Diencephalon (tissue), 1 donor: ENCODE measurements around the gene GLIS2. TPM values are rescaled to one million over a fixed set of nuclear protein-coding genes. Genes with fewer than 3 reads are reported as not detected.

Source experiments
- total RNA-seq: library from RNA; depleted of rRNA; stranded (reverse); fragments of >200 nt; gene quantifications from one replicate; pipeline ENCODE4 v1.2.3, GENCODE V29; 2014

Gene GLIS2
- 5.8 TPM for total RNA-seq

DNA sequence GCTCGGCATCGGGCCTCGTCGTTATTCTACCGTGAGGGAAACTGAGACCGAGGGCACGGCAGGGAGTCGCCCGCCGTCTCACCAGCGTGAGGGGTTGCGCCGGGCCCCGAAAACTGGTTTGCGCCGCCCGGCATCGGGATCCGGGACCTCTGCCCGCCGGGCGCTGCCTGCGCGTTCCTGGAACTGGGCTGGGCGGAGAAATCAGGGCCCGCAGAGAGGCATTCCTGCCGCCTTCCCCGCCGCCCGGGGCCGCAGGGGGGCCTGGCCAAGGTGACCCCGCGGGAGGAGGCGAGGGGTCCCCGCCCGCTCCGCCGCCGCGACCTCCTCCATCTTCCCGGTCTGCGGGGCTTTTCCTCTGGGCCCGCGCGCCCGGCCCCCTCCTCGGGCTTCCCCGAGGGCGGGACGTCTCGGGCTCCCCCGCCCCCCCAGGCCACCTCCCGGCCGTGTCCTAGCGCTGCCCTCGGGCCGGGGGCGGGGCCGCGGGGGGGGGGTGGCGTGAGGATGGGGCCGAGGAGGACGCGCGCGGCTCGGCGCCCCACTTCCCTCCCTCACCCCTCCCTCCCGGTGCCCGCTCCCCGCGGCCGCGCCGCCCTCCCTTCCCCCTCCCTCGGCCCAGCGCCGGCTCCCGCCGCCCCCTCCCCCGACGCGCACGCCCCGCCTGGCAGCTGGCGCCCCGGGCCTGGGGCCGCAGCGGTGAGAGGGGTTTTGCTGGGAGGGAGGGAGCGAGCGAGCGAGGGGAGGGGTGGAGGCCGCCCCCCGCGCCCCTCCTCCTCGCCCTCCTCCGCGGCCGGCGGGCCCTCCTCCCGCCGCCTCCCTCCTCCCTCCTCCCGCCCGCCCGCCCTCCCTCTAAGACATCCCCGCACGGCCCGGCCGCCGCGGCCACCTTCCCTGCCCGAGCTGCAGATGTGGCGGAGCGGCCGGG, at the start of gene GLIS2:
Gene GLIS2, plus strand, starts transcription at position 882 of the 922 bp plus-strand sequence. CDS start 16,214 bp downstream, outside the sequence.

DNA sequence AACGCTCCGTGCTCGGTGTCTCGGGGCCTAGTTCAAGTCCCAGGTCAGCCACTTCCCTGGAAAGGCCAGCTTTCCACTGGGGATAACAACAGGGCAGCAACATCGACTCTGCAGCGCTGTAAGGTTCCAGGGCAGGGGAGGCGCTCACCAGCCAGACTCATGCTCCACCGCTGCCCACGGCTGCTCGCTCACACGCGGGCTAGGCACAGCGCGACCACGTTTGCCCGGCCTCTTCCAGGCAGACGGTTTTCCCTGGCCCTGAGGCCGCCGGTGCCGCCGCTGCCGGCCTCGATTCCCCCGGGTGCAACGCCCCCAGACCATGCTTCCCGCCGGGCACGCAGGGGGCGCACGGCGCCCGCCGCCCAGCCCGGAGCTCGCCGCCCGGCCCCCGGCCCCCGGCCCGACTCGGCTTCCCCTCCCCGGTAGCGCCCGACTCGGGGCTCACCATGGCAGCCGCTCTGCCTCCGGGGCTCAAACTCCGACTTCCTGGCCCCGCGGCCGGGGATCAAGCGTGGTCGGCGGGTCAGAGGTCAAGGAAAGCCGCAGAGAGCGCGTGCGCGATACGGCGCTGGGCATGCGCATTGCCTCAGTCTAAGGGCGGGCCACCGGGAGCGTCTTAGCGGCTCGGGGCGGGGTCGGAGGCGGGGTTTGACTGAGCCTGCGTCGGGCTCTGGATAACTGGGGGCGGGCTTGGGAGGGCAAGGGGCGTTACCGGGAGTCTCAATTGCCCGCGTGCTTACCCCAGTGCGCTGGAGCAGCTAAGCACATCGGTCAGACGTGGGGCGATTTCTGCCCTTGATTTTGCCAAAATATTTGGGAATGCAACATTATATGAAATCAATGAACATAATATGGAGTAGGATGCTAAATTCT, 35.2 kb downstream of the GLIS2 start, which contains the start of gene PAM16:
Gene PAM16, minus strand, starts transcription at position 535 of the 873 bp plus-strand sequence. Its CDS starts 87 bp downstream, at position 448.

DNA sequence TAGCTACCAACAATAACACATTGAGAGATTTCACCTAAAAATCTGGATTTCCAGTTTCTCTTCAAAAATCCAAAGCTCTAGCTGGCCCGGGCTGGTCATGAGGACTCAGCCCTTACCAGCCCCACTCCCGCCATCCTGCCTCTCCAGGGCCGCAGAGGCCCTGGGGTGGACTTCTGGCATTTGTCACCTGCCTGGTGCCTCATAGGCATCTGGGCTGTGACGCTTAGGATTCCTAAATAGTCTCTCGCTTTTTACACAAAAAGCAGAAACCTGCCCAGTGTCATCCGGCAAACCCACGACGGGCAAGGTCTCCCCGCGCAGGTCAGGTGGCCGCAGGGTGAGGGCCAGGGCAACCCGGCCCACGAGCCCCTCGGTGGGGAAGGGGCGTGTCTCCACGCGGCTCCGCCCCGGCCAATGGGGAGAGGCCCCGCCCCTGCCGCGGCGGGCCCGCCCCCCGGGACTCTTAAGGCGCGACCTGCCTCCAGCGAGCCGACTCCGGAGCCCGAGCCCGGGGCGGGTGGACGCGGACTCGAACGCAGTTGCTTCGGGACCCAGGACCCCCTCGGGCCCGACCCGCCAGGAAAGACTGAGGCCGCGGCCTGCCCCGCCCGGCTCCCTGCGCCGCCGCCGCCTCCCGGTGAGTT, 55.6 kb downstream of the GLIS2 start, which contains the start of gene VASN:
Gene VASN, plus strand, starts transcription at position 492 of the 644 bp plus-strand sequence. CDS start 9,030 bp downstream, outside the sequence.

Other genes with a start within 250 kb of the GLIS2 start
- 15.9 TPM for gene ADCY9, start 199.6 kb upstream of the GLIS2 start, total RNA-seq
- gene SRL, start 74.0 kb upstream of the GLIS2 start, total RNA-seq, result 0.23 TPM
- 6.5 TPM for gene TFAP4, start 43.0 kb upstream of the GLIS2 start, total RNA-seq
- 26.1 TPM for gene PAM16, start 35.3 kb downstream of the GLIS2 start, total RNA-seq
- gene VASN, start 55.8 kb downstream of the GLIS2 start, total RNA-seq, result 3.0 TPM
- gene CORO7, start 100.5 kb downstream of the GLIS2 start, total RNA-seq, result 29.5 TPM
- gene DNAJA3, start 109.8 kb downstream of the GLIS2 start, total RNA-seq, result 33.0 TPM
- gene NMRAL1, start 158.6 kb downstream of the GLIS2 start, total RNA-seq, result 49.1 TPM
- gene HMOX2, start 160.3 kb downstream of the GLIS2 start, total RNA-seq, result 58.8 TPM
- 18.5 TPM for gene CDIP1, start 222.7 kb downstream of the GLIS2 start, total RNA-seq
- gene C16orf96, start 240.3 kb downstream of the GLIS2 start, total RNA-seq, result 0.46 TPM